ENCODE results near the gene BLACAT1.

DNA sequence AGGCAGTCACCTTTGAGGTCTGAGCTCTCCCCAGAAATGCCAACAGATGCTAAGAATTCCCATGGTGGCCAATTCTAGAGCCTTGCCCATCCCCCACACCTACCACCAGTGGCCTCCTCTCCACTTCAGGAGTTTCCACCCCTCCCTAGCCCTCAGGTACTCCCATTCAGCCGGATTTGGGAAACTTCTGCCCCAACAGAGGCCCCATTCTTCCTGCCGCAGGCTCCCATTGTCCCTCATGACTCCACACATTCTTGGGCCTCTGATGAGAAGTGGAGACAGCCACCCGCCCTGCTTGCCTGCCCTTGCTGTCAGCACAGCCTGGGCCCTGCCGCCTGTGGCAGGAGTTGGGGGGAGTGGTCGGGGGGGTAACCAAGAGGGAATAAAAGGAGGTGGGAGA, 4.6 kb downstream of the BLACAT1 start:
- no peak for TF ChIP-seq POLR2A (IDR thresholded peaks at IDR 0.05)
- TF ChIP-seq, protein P1, sequence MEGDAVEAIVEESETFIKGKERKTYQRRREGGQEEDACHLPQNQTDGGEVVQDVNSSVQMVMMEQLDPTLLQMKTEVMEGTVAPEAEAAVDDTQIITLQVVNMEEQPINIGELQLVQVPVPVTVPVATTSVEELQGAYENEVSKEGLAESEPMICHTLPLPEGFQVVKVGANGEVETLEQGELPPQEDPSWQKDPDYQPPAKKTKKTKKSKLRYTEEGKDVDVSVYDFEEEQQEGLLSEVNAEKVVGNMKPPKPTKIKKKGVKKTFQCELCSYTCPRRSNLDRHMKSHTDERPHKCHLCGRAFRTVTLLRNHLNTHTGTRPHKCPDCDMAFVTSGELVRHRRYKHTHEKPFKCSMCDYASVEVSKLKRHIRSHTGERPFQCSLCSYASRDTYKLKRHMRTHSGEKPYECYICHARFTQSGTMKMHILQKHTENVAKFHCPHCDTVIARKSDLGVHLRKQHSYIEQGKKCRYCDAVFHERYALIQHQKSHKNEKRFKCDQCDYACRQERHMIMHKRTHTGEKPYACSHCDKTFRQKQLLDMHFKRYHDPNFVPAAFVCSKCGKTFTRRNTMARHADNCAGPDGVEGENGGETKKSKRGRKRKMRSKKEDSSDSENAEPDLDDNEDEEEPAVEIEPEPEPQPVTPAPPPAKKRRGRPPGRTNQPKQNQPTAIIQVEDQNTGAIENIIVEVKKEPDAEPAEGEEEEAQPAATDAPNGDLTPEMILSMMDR (IDR thresholded peaks at IDR 0.05): no peak

All from tibial nerve (tissue), 3 donors.